WTC11 (cell line): ENCODE data around the gene DNAJC21. TPM values are rescaled to one million over a fixed set of nuclear protein-coding genes. Genes with fewer than 3 reads are reported as not detected.

Experiments
- ATAC-seq: fragments of 200-7000 bp; cut with Tn5 transposase; 2 replicates; pipeline ENCODE4 v1.10.0; 2021; ENCODE audit warnings: mild to moderate bottlenecking, moderate library complexity
- CTCF ChIA-PET: fragments of 300-600 bp; sonication (Branson Sonifier 250); formaldehyde crosslinking; loops from one replicate; lab custom pipeline; 2021; ENCODE audit warnings: antibody characterized with exemption; lab: Charles Lee
- POLR2A ChIA-PET: fragments of 350-600 bp; sonication (Branson Sonifier 250); formaldehyde crosslinking; loops from one replicate; lab custom pipeline; 2021; ENCODE audit warnings: antibody characterized with exemption; lab: Charles Lee
- DNase-seq: peaks from one replicate; pipeline ENCODE4 v3.0.0; 2021; ENCODE audit warnings: low spot score
- H3K27ac Mint-ChIP-seq: 2 replicates; pipeline ENCODE4 v1.8.0; 2021; ENCODE audit warnings: mixed read lengths
- H3K27me3 Mint-ChIP-seq: 2 replicates; pipeline ENCODE4 v1.8.0; 2021; ENCODE audit warnings: low read depth, mild to moderate bottlenecking, moderate library complexity, mixed read lengths
- H3K36me3 Mint-ChIP-seq: 2 replicates; pipeline ENCODE4 v1.8.0; 2021; ENCODE audit warnings: mixed read lengths
- H3K4me1 Mint-ChIP-seq: 2 replicates; pipeline ENCODE4 v1.8.0; 2022; ENCODE audit warnings: mixed read lengths
- H3K4me3 Mint-ChIP-seq: 2 replicates; pipeline ENCODE4 v1.8.0; 2021; ENCODE audit warnings: mild to moderate bottlenecking, moderate library complexity, mixed read lengths
- H3K9me3 Mint-ChIP-seq: 2 replicates; pipeline ENCODE4 v1.8.0; 2021; ENCODE audit warnings: mixed read lengths
- CBFB ChIP-seq: sonication (generic); formaldehyde crosslinking; IDR thresholded peaks from 2 replicates; pipeline ENCODE4 v1.8.1; 2022; ENCODE audit warnings: mild to moderate bottlenecking, low read depth, missing genetic modification reagents
- E2F4 ChIP-seq: sonication (generic); formaldehyde crosslinking; IDR thresholded peaks from 2 replicates; pipeline ENCODE4 v1.8.1; 2022; ENCODE audit warnings: low read depth, mild to moderate bottlenecking, moderate library complexity, missing genetic modification reagents, borderline replicate concordance
- FOXK1 ChIP-seq: sonication (generic); formaldehyde crosslinking; IDR thresholded peaks from 2 replicates; pipeline ENCODE4 v1.8.0; 2022; ENCODE audit warnings: mild to moderate bottlenecking, moderate library complexity, missing genetic modification reagents
- FOXP1 ChIP-seq: sonication (generic); formaldehyde crosslinking; IDR thresholded peaks from 2 replicates; pipeline ENCODE4 v1.8.0; 2022; ENCODE audit warnings: missing genetic modification reagents, mild to moderate bottlenecking, moderate library complexity, borderline replicate concordance
- GRHL2 ChIP-seq: fragments of 250-450 bp; sonication (Bioruptor Pico); IDR thresholded peaks from 2 replicates; pipeline ENCODE4 v1.8.0; 2022; ENCODE audit warnings: mild to moderate bottlenecking, moderate library complexity; ENCODE audit not compliant: insufficient replicate concordance, severe bottlenecking
- IRF2 ChIP-seq: sonication (generic); formaldehyde crosslinking; IDR thresholded peaks from 2 replicates; pipeline ENCODE4 v1.8.0; 2022; ENCODE audit warnings: low read depth, missing genetic modification reagents, borderline replicate concordance
- JUN ChIP-seq: sonication (generic); formaldehyde crosslinking; IDR thresholded peaks from 2 replicates; pipeline ENCODE4 v1.8.0; 2023; ENCODE audit warnings: mild to moderate bottlenecking, missing genetic modification reagents
- MXD4 ChIP-seq: fragments of 250-450 bp; sonication (Bioruptor Pico); IDR thresholded peaks from 2 replicates; pipeline ENCODE4 v1.8.0; 2021; ENCODE audit warnings: mild to moderate bottlenecking, moderate library complexity, borderline replicate concordance
- NFE2L1 ChIP-seq: sonication (generic); formaldehyde crosslinking; IDR thresholded peaks from 2 replicates; pipeline ENCODE4 v1.8.1; 2023; ENCODE audit warnings: missing genetic modification reagents
- NFYB ChIP-seq: sonication (generic); formaldehyde crosslinking; conservative IDR thresholded peaks from 2 replicates; pipeline ENCODE4 v1.8.0; 2022; ENCODE audit warnings: low read depth, missing genetic modification reagents
- NR2C2 ChIP-seq: sonication (generic); formaldehyde crosslinking; IDR thresholded peaks from 2 replicates; pipeline ENCODE4 v1.8.0; 2022; ENCODE audit warnings: mild to moderate bottlenecking, missing genetic modification reagents
- RORB ChIP-seq: fragments of 250-450 bp; sonication (Bioruptor Pico); IDR thresholded peaks from 2 replicates; pipeline ENCODE4 v1.9.0; 2021; ENCODE audit warnings: mild to moderate bottlenecking
- SMAD3 ChIP-seq: sonication (generic); formaldehyde crosslinking; IDR thresholded peaks from 2 replicates; pipeline ENCODE4 v1.8.0; 2022; ENCODE audit warnings: missing genetic modification reagents, mild to moderate bottlenecking, borderline replicate concordance
- SP1 ChIP-seq: sonication (generic); formaldehyde crosslinking; conservative IDR thresholded peaks from 2 replicates; pipeline ENCODE4 v1.8.1; 2022; ENCODE audit warnings: missing genetic modification reagents
- STAT6 ChIP-seq: sonication (generic); formaldehyde crosslinking; conservative IDR thresholded peaks from 2 replicates; pipeline ENCODE4 v1.8.1; 2023; ENCODE audit warnings: mild to moderate bottlenecking, low read depth, missing genetic modification reagents, moderate library complexity
- TEAD4 ChIP-seq: sonication (generic); formaldehyde crosslinking; IDR thresholded peaks from 2 replicates; pipeline ENCODE4 v1.8.0; 2022; ENCODE audit warnings: mild to moderate bottlenecking, missing genetic modification reagents
- USF2 ChIP-seq: sonication (generic); formaldehyde crosslinking; IDR thresholded peaks from 2 replicates; pipeline ENCODE4 v1.8.1; 2023; ENCODE audit warnings: mild to moderate bottlenecking, missing genetic modification reagents, moderate library complexity
- ZNF138 ChIP-seq: sonication (generic); formaldehyde crosslinking; conservative IDR thresholded peaks from 2 replicates; pipeline ENCODE4 v1.8.1; 2022; ENCODE audit warnings: mild to moderate bottlenecking, moderate library complexity, missing genetic modification reagents
- ZNF425 ChIP-seq: fragments of 250-450 bp; sonication (Bioruptor Pico); conservative IDR thresholded peaks from 2 replicates; pipeline ENCODE4 v1.9.0; 2021; ENCODE audit warnings: mild to moderate bottlenecking
- total RNA-seq: library from RNA; stranded (reverse); gene quantifications from 3 replicates; pipeline ENCODE4 v1.2.3, GENCODE V29; 2021
- TF ChIP-seq, protein P1 (sequence below): fragments of 200-600 bp; IDR thresholded peaks from 2 replicates; pipeline ENCODE4 v1.8.0; 2022; ENCODE audit warnings: antibody characterized with exemption
- TF ChIP-seq, protein P2 (sequence below): sonication (generic); formaldehyde crosslinking; IDR thresholded peaks from 2 replicates; pipeline ENCODE4 v1.8.1; 2023; ENCODE audit warnings: mild to moderate bottlenecking, missing genetic modification reagents
- TF ChIP-seq, protein P3 (sequence below): sonication (generic); formaldehyde crosslinking; IDR thresholded peaks from 2 replicates; pipeline ENCODE4 v1.8.0; 2023; ENCODE audit warnings: mild to moderate bottlenecking, missing genetic modification reagents
- TF ChIP-seq, protein P4 (sequence below): sonication (generic); formaldehyde crosslinking; IDR thresholded peaks from 2 replicates; pipeline ENCODE4 v1.8.0; 2022; ENCODE audit warnings: mild to moderate bottlenecking, missing genetic modification reagents

The DNAJC21 gene
- total RNA-seq, 1 experiment from 2014 or later, result 62.5 TPM

DNA sequence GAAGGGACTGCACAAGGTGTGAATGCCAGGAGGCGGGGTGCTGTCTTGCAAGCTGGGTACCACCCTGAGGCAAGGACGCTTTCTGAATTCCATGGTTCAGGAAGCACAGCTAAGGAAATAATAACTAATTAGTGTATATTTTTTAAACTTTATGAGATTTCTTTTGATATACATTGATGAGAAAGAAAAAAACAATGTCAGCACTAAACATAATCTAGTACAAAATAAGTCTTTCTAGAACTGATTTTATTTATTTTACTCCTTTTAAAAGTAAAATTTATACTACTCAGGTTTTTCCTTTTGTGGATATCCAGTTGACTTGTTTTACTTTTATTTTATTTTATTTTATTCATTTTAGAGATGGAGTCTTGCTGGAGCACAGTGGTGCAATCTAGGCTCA is 3.6 kb downstream of the DNAJC21 start:
- Mint-ChIP-seq H3K27me3 (no peaks in the 10 kb centered on the region), H3K4me3 (no peak overlapping the region), H3K4me1 (peaks cover 19% of the 10 kb centered on the region), H3K27ac (no peak overlapping the region), H3K9me3 (no peaks in the 10 kb centered on the region), H3K36me3 (peaks cover 34% of the 10 kb centered on the region)
- TF ChIP-seq MXD4 (CRISPR knock-in tag) (no peak), SMAD3 (CRISPR knock-in tag) (no peak), CBFB (CRISPR knock-in tag) (no peak), STAT6 (no peak), TEAD4 (CRISPR knock-in tag) (no peak), ZNF425 (CRISPR knock-in tag) (no peak), FOXK1 (no peak), SP1 (CRISPR knock-in tag) (no peak), NR2C2 (CRISPR knock-in tag) (no peak), RORB (CRISPR knock-in tag) (no peak)
- TF ChIP-seq, protein P1, sequence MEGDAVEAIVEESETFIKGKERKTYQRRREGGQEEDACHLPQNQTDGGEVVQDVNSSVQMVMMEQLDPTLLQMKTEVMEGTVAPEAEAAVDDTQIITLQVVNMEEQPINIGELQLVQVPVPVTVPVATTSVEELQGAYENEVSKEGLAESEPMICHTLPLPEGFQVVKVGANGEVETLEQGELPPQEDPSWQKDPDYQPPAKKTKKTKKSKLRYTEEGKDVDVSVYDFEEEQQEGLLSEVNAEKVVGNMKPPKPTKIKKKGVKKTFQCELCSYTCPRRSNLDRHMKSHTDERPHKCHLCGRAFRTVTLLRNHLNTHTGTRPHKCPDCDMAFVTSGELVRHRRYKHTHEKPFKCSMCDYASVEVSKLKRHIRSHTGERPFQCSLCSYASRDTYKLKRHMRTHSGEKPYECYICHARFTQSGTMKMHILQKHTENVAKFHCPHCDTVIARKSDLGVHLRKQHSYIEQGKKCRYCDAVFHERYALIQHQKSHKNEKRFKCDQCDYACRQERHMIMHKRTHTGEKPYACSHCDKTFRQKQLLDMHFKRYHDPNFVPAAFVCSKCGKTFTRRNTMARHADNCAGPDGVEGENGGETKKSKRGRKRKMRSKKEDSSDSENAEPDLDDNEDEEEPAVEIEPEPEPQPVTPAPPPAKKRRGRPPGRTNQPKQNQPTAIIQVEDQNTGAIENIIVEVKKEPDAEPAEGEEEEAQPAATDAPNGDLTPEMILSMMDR, result no peak
- TF ChIP-seq, protein P2, sequence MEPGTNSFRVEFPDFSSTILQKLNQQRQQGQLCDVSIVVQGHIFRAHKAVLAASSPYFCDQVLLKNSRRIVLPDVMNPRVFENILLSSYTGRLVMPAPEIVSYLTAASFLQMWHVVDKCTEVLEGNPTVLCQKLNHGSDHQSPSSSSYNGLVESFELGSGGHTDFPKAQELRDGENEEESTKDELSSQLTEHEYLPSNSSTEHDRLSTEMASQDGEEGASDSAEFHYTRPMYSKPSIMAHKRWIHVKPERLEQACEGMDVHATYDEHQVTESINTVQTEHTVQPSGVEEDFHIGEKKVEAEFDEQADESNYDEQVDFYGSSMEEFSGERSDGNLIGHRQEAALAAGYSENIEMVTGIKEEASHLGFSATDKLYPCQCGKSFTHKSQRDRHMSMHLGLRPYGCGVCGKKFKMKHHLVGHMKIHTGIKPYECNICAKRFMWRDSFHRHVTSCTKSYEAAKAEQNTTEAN (CRISPR knock-in tag), result no peak
- POLR2A ChIA-PET, result no interaction called here
- DNase-seq (no peak), ATAC-seq (no peak)
- CTCF ChIA-PET, result no interaction called here

GRCh38 chr5:34941936-34942335 is 12.6 kb downstream of the DNAJC21 start:
- DNase-seq (no peak), ATAC-seq (no peak)
- H3K27me3 Mint-ChIP-seq, result no peaks in the 10 kb centered on the region
- H3K36me3 Mint-ChIP-seq, result peaks cover 65% of the 10 kb centered on the region
- H3K4me1 Mint-ChIP-seq, result no peaks in the 10 kb centered on the region
- ChIA-PET POLR2A (no interaction called here), CTCF (interaction anchor here (1.0 kb wide), 1 partner anchor 60 kb away, joined by 5 read pairs; no protein-coding TSS in a partner anchor)
- H3K27ac Mint-ChIP-seq, result no peak overlapping the region
- no peaks in the 10 kb centered on the region for H3K9me3 Mint-ChIP-seq
- no peak overlapping the region for H3K4me3 Mint-ChIP-seq
- TF ChIP-seq IRF2 (CRISPR knock-in tag), result no peak
- no peak for TF ChIP-seq GRHL2 (CRISPR knock-in tag)
- no peak for TF ChIP-seq NFE2L1
- TF ChIP-seq FOXP1 (CRISPR knock-in tag), result no peak
- no peak for TF ChIP-seq SMAD3 (CRISPR knock-in tag)
- no peak for TF ChIP-seq E2F4 (CRISPR knock-in tag)
- TF ChIP-seq, protein P3, sequence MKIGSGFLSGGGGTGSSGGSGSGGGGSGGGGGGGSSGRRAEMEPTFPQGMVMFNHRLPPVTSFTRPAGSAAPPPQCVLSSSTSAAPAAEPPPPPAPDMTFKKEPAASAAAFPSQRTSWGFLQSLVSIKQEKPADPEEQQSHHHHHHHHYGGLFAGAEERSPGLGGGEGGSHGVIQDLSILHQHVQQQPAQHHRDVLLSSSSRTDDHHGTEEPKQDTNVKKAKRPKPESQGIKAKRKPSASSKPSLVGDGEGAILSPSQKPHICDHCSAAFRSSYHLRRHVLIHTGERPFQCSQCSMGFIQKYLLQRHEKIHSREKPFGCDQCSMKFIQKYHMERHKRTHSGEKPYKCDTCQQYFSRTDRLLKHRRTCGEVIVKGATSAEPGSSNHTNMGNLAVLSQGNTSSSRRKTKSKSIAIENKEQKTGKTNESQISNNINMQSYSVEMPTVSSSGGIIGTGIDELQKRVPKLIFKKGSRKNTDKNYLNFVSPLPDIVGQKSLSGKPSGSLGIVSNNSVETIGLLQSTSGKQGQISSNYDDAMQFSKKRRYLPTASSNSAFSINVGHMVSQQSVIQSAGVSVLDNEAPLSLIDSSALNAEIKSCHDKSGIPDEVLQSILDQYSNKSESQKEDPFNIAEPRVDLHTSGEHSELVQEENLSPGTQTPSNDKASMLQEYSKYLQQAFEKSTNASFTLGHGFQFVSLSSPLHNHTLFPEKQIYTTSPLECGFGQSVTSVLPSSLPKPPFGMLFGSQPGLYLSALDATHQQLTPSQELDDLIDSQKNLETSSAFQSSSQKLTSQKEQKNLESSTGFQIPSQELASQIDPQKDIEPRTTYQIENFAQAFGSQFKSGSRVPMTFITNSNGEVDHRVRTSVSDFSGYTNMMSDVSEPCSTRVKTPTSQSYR, result no peak
- no peak for TF ChIP-seq ZNF138 (CRISPR knock-in tag)
- TF ChIP-seq, protein P4, sequence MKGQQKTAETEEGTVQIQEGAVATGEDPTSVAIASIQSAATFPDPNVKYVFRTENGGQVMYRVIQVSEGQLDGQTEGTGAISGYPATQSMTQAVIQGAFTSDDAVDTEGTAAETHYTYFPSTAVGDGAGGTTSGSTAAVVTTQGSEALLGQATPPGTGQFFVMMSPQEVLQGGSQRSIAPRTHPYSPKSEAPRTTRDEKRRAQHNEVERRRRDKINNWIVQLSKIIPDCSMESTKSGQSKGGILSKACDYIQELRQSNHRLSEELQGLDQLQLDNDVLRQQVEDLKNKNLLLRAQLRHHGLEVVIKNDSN (CRISPR knock-in tag), result no peak
- no peak for TF ChIP-seq USF2
- no peak for TF ChIP-seq NFYB (CRISPR knock-in tag)
- no peak for TF ChIP-seq JUN (CRISPR knock-in tag)
